Activated CD4-positive, alpha-beta T cell treated with anti-CD3 and anti-CD28 coated beads, Interleukin-2, Interleukin-4, amounts not matched to agents 100 ng/mL and 50 ng/mL, durations not matched to agents 16 hours and 8 hours (primary cell): ENCODE measurements around the gene ROGDI.

Source experiments
- DNase-seq: peaks from one replicate; pipeline ENCODE4 v3.0.0-alpha.2; 2020; ENCODE audit warnings: low spot score

ROGDI gene

DNA sequence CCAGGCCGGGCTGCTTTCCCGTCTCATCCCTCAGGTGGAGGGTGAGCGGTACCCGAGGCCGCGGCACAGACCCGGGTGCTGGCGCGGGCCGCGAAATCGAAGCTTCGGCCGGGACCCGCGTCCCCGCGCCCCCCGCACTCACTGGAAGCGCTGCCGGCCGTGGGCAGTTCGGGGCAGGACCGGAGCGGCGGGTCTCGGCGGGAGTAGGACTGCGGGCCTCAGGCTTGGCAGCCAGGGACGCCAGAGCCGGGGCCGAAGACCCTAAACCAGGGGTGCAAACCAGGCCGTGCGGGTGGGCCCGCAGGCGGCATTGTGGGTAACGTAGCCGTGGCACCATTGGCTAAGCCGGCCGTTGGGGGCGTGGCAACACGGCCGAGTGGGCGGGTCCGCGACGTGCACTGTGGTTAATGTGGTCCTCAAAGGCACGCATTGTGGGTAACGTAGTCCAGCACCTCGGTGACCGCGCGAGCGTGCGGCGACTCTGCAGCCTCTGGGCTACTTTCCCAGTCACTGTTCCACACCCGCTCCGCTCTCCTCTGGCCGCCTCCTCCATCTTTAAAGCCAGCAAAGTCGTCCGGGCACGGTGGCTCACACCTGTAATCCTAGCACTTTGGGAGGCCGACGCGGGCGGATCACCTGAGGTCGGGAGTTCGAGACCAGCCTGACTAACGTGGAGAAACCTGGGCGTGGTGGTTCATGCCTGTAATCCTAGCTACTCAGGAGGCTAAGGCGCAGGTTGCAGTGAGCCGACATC, 35.4 kb downstream of the ROGDI start, which contains the start of gene ZNF500:
Gene ZNF500, minus strand, starts transcription at position 288 of the 754 bp plus-strand sequence. CDS start 1,184 bp downstream, outside the sequence.
- peak; percentile 98 for DNase-seq

DNA sequence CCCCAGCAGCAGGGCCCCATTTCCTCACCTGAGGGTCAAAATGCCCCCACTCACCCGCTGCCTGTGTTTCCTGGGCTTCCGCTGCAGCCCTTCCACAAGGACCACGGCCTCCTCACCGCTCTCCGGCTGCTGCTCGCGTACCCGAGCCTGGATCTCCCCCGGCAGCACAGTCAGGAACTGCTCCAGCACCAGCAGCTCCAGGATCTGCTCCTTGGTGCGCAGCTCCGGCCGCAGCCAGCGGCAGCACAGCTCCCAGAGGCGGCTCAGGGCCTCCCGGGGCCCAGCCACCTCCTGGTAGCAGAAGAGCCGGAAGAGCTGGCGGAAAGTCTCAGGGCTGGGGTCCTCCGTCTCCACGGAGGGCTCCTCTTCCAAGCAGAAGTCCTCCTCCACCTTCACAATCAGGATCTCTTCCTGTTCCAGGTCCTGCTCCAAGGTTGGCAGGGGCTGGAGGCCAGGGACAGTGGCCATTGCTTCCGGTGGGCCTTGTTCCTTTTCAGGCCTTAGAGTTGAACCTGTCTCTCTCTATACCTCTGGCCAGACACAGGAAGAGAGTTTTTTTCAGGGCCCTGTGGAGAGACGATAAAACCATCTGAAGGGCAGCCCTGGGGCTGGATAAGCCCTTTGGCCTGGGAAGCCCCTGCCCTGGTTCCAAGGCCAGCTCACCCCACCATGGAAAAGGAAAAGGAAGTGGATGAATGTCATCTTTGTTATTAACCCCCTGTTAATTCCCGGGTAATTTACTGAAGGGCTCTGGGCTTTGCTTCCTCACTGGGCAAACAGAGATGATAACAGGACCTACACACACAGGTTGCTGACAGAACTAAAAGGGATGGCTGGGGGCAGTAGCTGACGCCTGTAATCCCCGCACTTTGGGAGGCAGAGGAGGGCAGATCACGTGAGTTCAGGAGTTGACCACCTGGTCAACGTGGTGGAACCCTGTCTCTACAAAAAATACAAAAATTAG, 36.6 kb downstream of the ROGDI start:
- DNase-seq = no peak

DNA sequence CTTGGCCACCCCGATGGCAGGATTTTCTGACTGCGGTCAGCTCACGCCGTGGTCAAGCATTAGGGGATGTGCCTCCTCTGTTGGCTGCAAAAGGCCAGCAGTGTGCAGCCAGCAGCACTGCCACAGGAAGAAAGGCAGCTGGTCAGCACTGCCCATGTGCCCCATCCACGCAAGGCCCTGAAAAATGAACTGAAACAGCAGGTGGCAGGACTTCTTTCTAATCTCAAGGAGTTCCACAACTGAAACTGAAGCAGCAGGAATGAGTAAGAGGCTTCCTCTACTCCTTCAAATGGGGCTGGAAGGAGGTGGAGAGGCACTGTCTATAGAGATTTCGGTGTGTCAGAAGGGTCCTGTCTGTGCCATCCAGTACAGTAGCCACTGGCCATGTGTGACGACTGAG, 38.6 kb downstream of the ROGDI start:
- DNase-seq = no peak

DNA sequence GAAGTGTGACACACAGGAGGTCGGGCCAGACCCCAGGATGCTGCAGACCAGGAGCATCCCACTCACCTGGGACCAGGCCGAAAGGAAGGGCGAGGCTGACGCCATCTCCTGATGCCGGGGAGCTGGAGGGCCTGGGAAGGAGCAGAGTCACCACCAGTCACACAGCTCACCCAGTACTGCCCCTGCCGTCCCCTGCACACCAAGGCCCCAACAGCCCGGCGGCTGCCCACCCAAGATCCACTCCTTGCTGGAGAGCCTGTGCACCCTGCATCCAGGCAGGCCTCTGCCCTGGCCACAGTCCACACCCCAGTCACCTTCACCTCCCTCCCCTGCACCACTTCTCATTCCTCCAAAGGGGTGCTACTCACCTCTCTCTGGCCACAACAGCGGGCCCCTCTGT, 40.2 kb downstream of the ROGDI start:
- no peak for DNase-seq

DNA sequence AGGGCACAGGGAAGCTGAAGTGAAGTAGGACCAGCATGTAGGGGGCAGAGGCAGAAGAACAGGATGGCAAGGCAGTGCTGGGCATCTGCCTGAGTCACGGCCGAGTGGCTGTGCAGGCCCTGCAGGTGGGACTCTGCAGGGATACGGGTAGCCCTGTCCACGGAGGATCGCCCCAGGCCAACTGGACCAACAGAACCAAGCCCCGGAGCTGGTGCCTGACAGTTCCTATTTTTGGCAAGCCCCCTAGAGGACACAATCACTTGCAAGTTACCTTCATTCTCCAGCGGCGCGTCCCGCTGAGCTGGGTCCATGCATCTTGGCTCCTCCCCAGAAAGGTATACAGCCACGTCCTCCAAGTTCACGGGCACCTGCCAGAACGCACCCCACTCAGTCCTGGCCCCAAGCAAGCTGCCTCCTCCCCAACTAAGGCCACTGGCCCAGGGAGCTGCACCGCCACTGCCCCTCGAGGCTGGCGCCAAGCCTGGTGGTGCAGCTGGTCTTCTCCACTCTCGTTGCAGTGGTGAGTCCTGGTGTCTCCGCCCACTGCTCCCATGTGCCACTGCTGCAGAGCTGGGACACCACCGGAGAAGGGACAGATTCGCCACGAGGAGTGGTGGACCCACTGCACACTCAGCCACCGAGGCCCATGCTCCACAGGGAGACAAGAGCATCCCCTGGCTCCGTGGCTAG, 42.1 kb downstream of the ROGDI start:
- DNase-seq = no peak

GRCh38 chr16:4755687-4756086, 46.7 kb downstream of the ROGDI start:
- DNase-seq = no peak

GRCh38 chr16:4754865-4755264, 47.6 kb downstream of the ROGDI start:
- DNase-seq = no peak

DNA sequence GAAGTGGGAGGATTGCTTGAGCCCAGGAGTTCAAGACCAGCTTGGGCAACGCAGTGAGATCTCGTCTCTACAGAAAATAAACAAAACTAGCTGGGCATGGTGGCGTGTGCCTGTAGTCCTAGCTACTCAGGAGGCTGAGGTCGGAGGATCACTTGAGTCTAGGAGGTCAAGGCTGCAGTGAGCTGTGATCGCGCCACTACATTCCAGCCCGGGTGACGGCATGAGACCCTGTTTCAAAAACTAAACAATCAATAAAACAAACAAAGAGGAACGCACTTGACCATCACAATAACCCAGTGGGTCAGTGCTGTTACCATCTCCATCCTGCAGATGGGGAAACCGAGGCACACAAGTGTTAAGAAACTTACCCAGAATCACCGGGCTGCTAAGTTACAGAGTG, 49.2 kb downstream of the ROGDI start:
- DNase-seq = no peak

GRCh38 chr16:4752351-4753100, 49.9 kb downstream of the ROGDI start:
- DNase-seq = no peak

DNA sequence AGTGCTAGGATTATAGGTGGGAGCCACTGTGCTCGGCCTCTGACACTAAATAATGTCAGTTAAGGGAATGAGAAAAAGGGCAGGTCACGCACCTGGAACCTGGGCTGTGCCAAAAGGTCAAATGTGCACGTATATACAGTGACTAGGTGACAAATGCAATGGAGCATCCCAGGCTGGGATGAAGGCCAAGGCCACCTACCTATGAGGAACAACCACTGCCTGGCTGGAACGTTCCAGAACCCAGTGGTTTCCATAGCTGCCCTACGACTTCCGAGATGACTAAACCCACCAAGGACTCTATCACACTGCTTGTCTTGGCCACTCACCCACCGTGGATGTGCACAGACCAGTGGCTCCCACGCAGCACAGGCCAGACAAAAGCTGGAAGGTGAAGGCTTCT, 51.5 kb downstream of the ROGDI start:
- DNase-seq = no peak

DNA sequence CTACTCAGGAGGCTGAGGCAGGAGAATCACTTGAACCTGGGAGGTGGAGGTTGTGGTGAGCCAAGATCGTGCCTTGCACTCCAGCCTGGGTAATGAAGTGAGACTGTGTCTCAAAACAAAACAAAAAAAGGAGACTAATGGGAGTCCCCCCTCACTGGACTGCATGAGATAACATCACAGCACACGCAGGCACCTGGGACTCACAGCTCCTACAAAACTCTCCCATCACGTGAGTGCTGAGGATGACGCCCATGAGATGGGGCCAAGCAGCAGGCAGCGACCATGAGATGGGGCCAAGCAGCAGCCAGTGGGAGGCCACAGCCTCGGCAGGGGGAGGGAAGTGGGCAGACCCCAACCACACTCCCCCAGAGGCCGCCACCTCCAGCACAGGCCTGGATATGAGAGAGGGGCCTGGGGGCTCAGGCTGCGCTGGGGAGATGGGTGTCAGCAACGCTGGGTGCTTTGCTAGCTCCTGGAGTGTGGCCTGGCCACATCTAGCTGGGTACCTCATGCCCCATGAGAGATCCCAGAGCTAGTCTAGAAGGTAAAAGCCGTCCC, 52.7 kb downstream of the ROGDI start:
- DNase-seq = no peak

DNA sequence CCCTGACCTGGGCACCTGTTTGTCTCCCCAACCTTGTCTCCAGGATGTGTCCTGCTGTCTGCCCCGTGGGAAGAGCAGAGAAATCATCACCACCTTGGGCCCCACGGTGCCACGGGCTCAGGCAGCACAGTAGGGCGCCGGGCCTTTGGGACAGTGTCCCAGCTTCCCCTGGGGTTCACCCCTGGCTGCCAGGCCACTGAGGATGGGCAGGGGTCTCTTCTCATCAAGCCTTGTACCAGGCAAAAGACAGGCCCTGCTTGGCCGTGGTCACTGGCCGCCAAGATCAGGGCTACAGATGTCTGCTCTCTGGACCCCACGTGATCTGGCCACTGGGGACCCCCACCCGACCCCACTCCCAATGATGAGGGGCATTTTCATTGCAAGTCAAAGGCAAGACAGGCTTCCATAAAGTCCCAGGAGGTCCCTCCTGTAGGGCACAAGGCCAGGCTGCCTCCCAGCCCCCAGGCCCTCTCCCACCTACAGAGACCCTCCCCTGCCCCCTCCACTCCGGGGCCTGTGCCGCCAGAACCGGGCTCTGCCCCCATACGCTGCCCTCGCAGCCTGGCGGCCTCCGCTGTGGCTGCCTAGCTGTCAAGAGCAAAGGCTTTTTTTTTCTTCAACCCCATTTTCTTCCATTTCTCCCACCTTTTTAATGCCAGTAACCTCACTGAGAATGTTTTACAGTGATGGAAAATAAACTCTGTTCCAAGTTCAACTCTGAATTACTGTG, 53.6 kb downstream of the ROGDI start:
- no peak for DNase-seq

DNA sequence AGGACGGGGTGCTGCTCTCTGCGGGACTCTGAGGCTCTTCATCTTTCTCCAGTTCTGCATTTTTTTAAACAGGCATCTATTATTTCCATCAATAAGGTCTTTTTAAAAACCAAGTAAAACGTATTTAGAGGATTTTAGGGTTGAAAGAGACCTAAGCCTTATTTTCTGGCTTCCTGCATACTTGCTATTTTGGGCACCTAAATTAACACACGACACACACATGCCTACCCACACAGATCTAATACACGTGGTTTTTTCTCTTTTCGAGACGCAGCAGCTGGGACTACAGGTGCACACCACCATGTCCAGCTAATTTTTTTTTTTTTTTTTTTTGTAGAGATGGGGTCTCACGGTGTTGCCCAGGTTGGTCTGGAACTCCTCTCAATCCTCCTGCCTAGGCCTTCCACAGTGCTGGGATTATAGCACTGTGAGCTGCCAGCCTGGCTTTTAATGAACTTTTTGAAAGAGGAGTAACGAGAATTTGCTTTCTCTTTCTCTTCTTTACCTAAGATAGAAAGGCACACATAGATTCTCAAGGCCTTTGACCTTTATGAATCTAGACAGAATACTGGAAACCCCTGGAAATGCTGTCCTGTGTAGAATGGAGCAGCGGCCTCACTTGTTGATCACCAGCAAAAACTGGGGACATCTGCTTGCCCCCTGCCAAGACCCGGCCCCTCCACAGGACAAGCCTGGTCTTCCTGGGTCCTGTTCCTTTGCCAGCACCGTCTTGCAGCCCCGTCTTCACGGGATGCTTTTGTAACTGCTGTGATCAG, 54.3 kb downstream of the ROGDI start:
- no peak for DNase-seq

DNA sequence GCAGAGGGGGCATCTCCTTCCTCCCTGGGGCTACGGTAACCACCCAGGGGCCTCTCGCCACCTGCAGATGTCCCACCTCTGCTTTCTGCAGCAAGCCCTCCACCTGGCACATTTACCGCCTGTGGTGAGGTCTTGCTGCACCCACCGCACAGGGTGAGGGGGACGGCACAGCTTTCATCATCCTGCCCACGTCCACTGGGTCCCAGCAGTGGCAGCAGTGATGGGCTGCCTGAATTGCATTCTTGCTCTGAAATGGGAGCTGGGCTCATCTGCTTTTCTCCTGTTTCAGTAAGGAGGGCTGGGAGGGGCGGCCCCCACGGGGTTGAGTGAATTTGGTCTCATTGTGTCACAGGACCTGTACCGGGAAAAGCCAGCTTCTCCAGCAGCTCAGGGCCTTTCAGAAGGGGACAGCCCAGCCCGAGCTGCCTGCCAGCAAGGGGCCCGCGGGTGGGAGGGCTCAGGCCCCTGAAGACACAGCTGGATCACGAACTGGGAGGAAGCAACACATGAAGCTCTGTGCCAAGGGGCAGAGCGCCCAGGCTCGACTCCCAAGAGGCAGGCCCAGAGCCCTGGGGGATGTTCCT, 55.4 kb downstream of the ROGDI start:
- no peak for DNase-seq
